MM.1S (cell line): ENCODE measurements around the gene DCP1A.

ENCODE experiments used
- DNase-seq: peaks from one replicate; pipeline ENCODE4 v3.0.0-alpha.2; 2015
- H2AFZ ChIP-seq: fragments of 300-600 bp; sonication (generic); 2 replicates; pipeline ENCODE4 v1.6.0; 2016; ENCODE audit warnings: antibody characterized with exemption, low read length
- H3F3A ChIP-seq: fragments of 300-600 bp; sonication (generic); 2 replicates; pipeline ENCODE4 v1.6.1; 2016; ENCODE audit warnings: mild to moderate bottlenecking, antibody characterized with exemption, low read length, moderate library complexity, mixed read lengths; ENCODE audit not compliant: insufficient read depth
- H3K27ac ChIP-seq: fragments of 300-600 bp; sonication (generic); 2 replicates; pipeline ENCODE4 v1.5.1; 2016; ENCODE audit warnings: mild to moderate bottlenecking, low read length
- H3K27me3 ChIP-seq: fragments of 300-600 bp; sonication (generic); replicated peaks from 2 replicates; pipeline ENCODE4 v1.6.0; 2016; ENCODE audit warnings: low read length; ENCODE audit not compliant: insufficient read depth
- H3K36me3 ChIP-seq: fragments of 300-600 bp; sonication (generic); replicated peaks from 2 replicates; pipeline ENCODE4 v1.6.1; 2016; ENCODE audit warnings: mild to moderate bottlenecking, low read length, mixed read lengths; ENCODE audit not compliant: insufficient read depth
- H3K4me1 ChIP-seq: fragments of 300-600 bp; sonication (generic); 2 replicates; pipeline ENCODE4 v1.6.1; 2016; ENCODE audit warnings: low read length, mixed read lengths
- H3K4me2 ChIP-seq: fragments of 300-600 bp; sonication (generic); 2 replicates; pipeline ENCODE4 v1.6.0; 2016; ENCODE audit warnings: low read depth, low read length
- H3K4me3 ChIP-seq: fragments of 300-600 bp; sonication (generic); 2 replicates; pipeline ENCODE4 v1.5.1; 2016; ENCODE audit warnings: low read length, mixed read lengths
- H3K79me2 ChIP-seq: fragments of 300-600 bp; sonication (generic); 2 replicates; pipeline ENCODE4 v1.6.1; 2016; ENCODE audit warnings: mixed run types, low read length, mixed read lengths
- H3K9ac ChIP-seq: fragments of 300-600 bp; sonication (generic); 2 replicates; pipeline ENCODE4 v1.6.1; 2016; ENCODE audit warnings: low read length, mixed read lengths
- H3K9me2 ChIP-seq: fragments of 300-600 bp; sonication (generic); replicated peaks from 2 replicates; pipeline ENCODE4 v1.6.1; 2016; ENCODE audit warnings: mild to moderate bottlenecking, low read length, mixed read lengths; ENCODE audit not compliant: insufficient read depth
- H3K9me3 ChIP-seq: fragments of 300-600 bp; sonication (generic); replicated peaks from 2 replicates; pipeline ENCODE4 v1.6.1; 2016; ENCODE audit warnings: mild to moderate bottlenecking, low read length, mixed read lengths; ENCODE audit not compliant: insufficient read depth
- H4K20me1 ChIP-seq: fragments of 300-600 bp; sonication (generic); 2 replicates; pipeline ENCODE4 v1.6.1; 2016; ENCODE audit warnings: mild to moderate bottlenecking, low read length, moderate library complexity, mixed read lengths; ENCODE audit not compliant: insufficient read depth
- CTCF ChIP-seq: fragments of 300-600 bp; sonication (generic); IDR thresholded peaks from 2 replicates; pipeline ENCODE4 v1.5.1; 2016; ENCODE audit warnings: antibody characterized with exemption, low read length, mixed read lengths
- EZH2 ChIP-seq: fragments of 300-600 bp; sonication (generic); optimal IDR thresholded peaks from 2 replicates; pipeline ENCODE3; 2017; ENCODE audit warnings: low read depth, mild to moderate bottlenecking, antibody characterized with exemption, low read length, mixed read lengths
- EZH2phosphoT487 ChIP-seq: fragments of 300-600 bp; sonication (generic); IDR thresholded peaks from 2 replicates; pipeline ENCODE4 v1.6.1; 2018; ENCODE audit warnings: antibody characterized with exemption, low read length

The DCP1A gene

GRCh38 chr3:53248161-53248560, 99.2 kb downstream of the DCP1A start:
- no peak for DNase-seq
- no peak overlapping the region for H3K4me2 ChIP-seq
- H3K4me1 ChIP-seq = peaks cover 12% of the 10 kb centered on the region; the same call in 1 of the 2 replicates
- peaks cover 100% of the 10 kb centered on the region for H3K79me2 ChIP-seq
- H2AFZ ChIP-seq = no peak overlapping the region
- no peaks in the 10 kb centered on the region for H3K27me3 ChIP-seq
- H3K4me3 ChIP-seq = no peak overlapping the region
- H3K27ac ChIP-seq = no peak overlapping the region
- no peaks in the 10 kb centered on the region for H3K9me2 ChIP-seq
- no peaks in the 10 kb centered on the region for H3K9me3 ChIP-seq
- H3F3A ChIP-seq = peaks cover 3% of the 10 kb centered on the region; the same call in 1 of the 2 replicates
- H3K36me3 ChIP-seq = no peaks in the 10 kb centered on the region
- peaks cover 83% of the 10 kb centered on the region for H4K20me1 ChIP-seq
- H3K9ac ChIP-seq = no peak overlapping the region
- TF ChIP-seq EZH2phosphoT487 (no peak), EZH2 (no peak), CTCF (no peak)

- H3K4me3 ChIP-seq = no peak overlapping the region
- peaks cover 84% of the 10 kb centered on the region for H4K20me1 ChIP-seq
- no peaks in the 10 kb centered on the region for H3K9me2 ChIP-seq
- no peak for TF ChIP-seq EZH2
- no peak for TF ChIP-seq EZH2phosphoT487
- no peak for TF ChIP-seq CTCF
- H3K27me3 ChIP-seq = no peaks in the 10 kb centered on the region
- no peaks in the 10 kb centered on the region for H3K9me3 ChIP-seq
- H3K4me1 ChIP-seq = peaks cover 7% of the 10 kb centered on the region; the same call in 1 of the 2 replicates
- H3K79me2 ChIP-seq = peaks cover 100% of the 10 kb centered on the region
- DNase-seq = no peak
- no peaks in the 10 kb centered on the region for H3K36me3 ChIP-seq
- H2AFZ ChIP-seq = no peak overlapping the region
- H3K9ac ChIP-seq = no peak overlapping the region
- no peak overlapping the region for H3K4me2 ChIP-seq
- no peak overlapping the region for H3K27ac ChIP-seq
- H3F3A ChIP-seq = no peaks in the 10 kb centered on the region
Observed at GRCh38 chr3:53247619-53248018, 99.7 kb downstream of the DCP1A start.

- peaks cover 17% of the 10 kb centered on the region for H3K36me3 ChIP-seq
- H4K20me1 ChIP-seq = peaks cover 66% of the 10 kb centered on the region
Observed at GRCh38 chr3:53244271-53244670, 103.1 kb downstream of the DCP1A start.

More at GRCh38 chr3:53244271-53244670, 103.1 kb downstream of the DCP1A start:
- no peak overlapping the region for H3K9ac ChIP-seq
- H3K9me2 ChIP-seq = no peaks in the 10 kb centered on the region
- no peaks in the 10 kb centered on the region for H3K9me3 ChIP-seq
- H3K79me2 ChIP-seq = peaks cover 100% of the 10 kb centered on the region
- TF ChIP-seq CTCF (no peak), EZH2 (no peak), EZH2phosphoT487 (no peak)
- H3F3A ChIP-seq = no peaks in the 10 kb centered on the region
- no peak overlapping the region for H3K4me3 ChIP-seq
- H2AFZ ChIP-seq = no peak overlapping the region
- H3K4me2 ChIP-seq = no peak overlapping the region
- no peak overlapping the region for H3K27ac ChIP-seq
- H3K4me1 ChIP-seq = no peaks in the 10 kb centered on the region
- H3K27me3 ChIP-seq = no peaks in the 10 kb centered on the region
- no peak for DNase-seq
